Peyer's patch (tissue), 4 donors: ENCODE data around the gene AP3M1.

Source experiments
- POLR2A ChIP-seq, 2 donors: fragments of 450-650 bp; IDR thresholded peaks; one replicate each; pipeline ENCODE4 v1.5.1; 2017; ENCODE audit warnings: antibody characterized with exemption in 2 of 2, mild to moderate bottlenecking in 2 of 2, moderate library complexity in 2 of 2
- TF ChIP-seq, protein P1 (sequence below), 6 experiments: fragments of 450-650 bp in 4 of 6; fragments of 200-600 bp in 2 of 6; sonication (generic) in 1 of 6; IDR thresholded peaks; one replicate each; pipeline ENCODE4 v1.5.1; 2017 to 2019; ENCODE audit warnings: antibody characterized with exemption in 6 of 6, mild to moderate bottlenecking in 3 of 6, moderate library complexity in 1 of 6

DNA sequence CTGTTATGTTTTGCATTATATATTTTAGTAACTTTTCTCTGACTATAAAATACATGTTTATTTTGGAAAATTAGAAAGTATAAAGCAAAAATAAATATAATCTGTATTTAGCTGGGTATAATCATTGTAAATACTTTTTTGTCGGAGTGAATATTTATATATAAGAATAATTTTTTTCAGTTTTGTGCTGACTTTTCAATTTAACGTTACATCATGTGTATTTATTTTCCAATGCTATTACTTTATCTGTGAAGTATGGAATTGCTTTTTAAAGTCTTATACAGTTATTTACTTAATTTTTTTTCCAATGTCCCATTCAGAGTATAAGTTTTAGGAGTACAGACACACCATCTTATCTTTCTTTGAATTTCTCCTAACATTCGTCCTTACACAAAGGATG lies 15.2 kb downstream of the AP3M1 start:
- TF ChIP-seq POLR2A (IDR thresholded peaks at IDR 0.05) = no peak
- TF ChIP-seq, protein P1, sequence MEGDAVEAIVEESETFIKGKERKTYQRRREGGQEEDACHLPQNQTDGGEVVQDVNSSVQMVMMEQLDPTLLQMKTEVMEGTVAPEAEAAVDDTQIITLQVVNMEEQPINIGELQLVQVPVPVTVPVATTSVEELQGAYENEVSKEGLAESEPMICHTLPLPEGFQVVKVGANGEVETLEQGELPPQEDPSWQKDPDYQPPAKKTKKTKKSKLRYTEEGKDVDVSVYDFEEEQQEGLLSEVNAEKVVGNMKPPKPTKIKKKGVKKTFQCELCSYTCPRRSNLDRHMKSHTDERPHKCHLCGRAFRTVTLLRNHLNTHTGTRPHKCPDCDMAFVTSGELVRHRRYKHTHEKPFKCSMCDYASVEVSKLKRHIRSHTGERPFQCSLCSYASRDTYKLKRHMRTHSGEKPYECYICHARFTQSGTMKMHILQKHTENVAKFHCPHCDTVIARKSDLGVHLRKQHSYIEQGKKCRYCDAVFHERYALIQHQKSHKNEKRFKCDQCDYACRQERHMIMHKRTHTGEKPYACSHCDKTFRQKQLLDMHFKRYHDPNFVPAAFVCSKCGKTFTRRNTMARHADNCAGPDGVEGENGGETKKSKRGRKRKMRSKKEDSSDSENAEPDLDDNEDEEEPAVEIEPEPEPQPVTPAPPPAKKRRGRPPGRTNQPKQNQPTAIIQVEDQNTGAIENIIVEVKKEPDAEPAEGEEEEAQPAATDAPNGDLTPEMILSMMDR (IDR thresholded peaks at IDR 0.05) = no peak
